H1 (cell line): ENCODE results near the gene SCOC. TPM values are rescaled to one million over a fixed set of nuclear protein-coding genes. Genes with fewer than 3 reads are reported as not detected.

Experiments used
- CTCF ChIA-PET: fragments of 300-600 bp; sonication (Branson Sonifier 250); formaldehyde crosslinking; loops from one replicate; lab custom pipeline; 2021; ENCODE audit not compliant: partially characterized antibody; lab: Charles Lee
- POLR2A ChIA-PET: fragments of 300-600 bp; sonication (Branson Sonifier 250); formaldehyde crosslinking; loops from one replicate; lab custom pipeline; 2021; ENCODE audit warnings: inconsistent platforms; ENCODE audit not compliant: partially characterized antibody; lab: Charles Lee
- DNase-seq, 2 experiments: peaks; one replicate each; pipeline versions ENCODE4 v3.0.0 to v3.0.0-alpha.2; 2010 to 2022; ENCODE audit warnings: low spot score in 2 of 2, low read depth in 1 of 2, mixed read lengths in 1 of 2
- FAIRE-seq: peaks from 2 replicates; lab custom pipeline; 2011; peaks lifted over from hg19 to GRCh38; lab: Jason Lieb, UNC
- H2AFZ ChIP-seq: 2 replicates; pipeline ENCODE4 v1.8.1; 2012; ENCODE audit warnings: low read length, inconsistent platforms
- H2AK5ac ChIP-seq: 2 replicates; pipeline ENCODE4 v1.6.1; 2013; ENCODE audit warnings: low read depth, low read length
- H2BK120ac ChIP-seq: replicated peaks from 2 replicates; pipeline ENCODE3; 2013; ENCODE audit warnings: low read depth, low read length, inconsistent platforms
- H2BK12ac ChIP-seq: 2 replicates; pipeline ENCODE4 v1.6.1; 2013; ENCODE audit warnings: low read depth, low read length
- H2BK15ac ChIP-seq: 2 replicates; pipeline ENCODE4 v1.6.1; 2013; ENCODE audit warnings: low read length
- H2BK20ac ChIP-seq: 2 replicates; pipeline ENCODE4 v1.6.1; 2013; ENCODE audit warnings: low read length
- H2BK5ac ChIP-seq: 2 replicates; pipeline ENCODE4 v1.6.1; 2013; ENCODE audit warnings: low read depth, low read length
- H3K14ac ChIP-seq: 2 replicates; pipeline ENCODE4 v1.6.1; 2013; ENCODE audit warnings: inconsistent platforms; ENCODE audit not compliant: insufficient read length
- H3K18ac ChIP-seq: 2 replicates; pipeline ENCODE4 v1.6.1; 2013; ENCODE audit warnings: low read length; ENCODE audit errors: extremely low read depth
- H3K23ac ChIP-seq: 2 replicates; pipeline ENCODE4 v1.6.1; 2013; ENCODE audit warnings: inconsistent platforms; ENCODE audit not compliant: insufficient read length
- H3K23me2 ChIP-seq: 2 replicates; pipeline ENCODE4 v1.6.1; 2013; ENCODE audit warnings: low read depth, low read length
- H3K27ac ChIP-seq: 2 replicates; pipeline ENCODE4 v1.6.1; 2011; ENCODE audit warnings: low read depth, low read length, inconsistent platforms
- H3K27me3 ChIP-seq, 4 experiments: replicated peaks in 1 of 4; 1 replicate in 1 of 4; 2 replicates in 3 of 4; pipeline versions ENCODE4 v1.6.1 to v1.8.1; 2011 to 2013; ENCODE audit warnings: low read length in 3 of 4, mild to moderate bottlenecking in 3 of 4, inconsistent platforms in 2 of 4, mixed read lengths in 2 of 4, moderate library complexity in 1 of 4; ENCODE audit not compliant: control insufficient read depth in 3 of 4, insufficient read depth in 3 of 4; ENCODE audit errors: extremely low read depth in 1 of 4
- H3K36me3 ChIP-seq, 4 experiments: 2 replicates each; pipeline versions ENCODE4 v1.6.1 to v1.8.1; 2011 to 2013; ENCODE audit warnings: mild to moderate bottlenecking in 4 of 4, low read length in 3 of 4, moderate library complexity in 2 of 4, control low read depth in 1 of 4, inconsistent platforms in 1 of 4; ENCODE audit not compliant: insufficient read depth in 4 of 4, control insufficient read depth in 2 of 4
- H3K4ac ChIP-seq: replicated peaks from 2 replicates; pipeline ENCODE3; 2013; ENCODE audit warnings: low read length, low read depth, mixed read lengths, inconsistent platforms; ENCODE audit not compliant: insufficient read length
- H3K4me1 ChIP-seq, 4 experiments: replicated peaks in 1 of 4; 1 replicate in 1 of 4; 2 replicates in 3 of 4; pipeline versions ENCODE4 v1.6.1 to v1.8.1; 2011 to 2013; ENCODE audit warnings: low read length in 3 of 4, inconsistent platforms in 2 of 4, mixed read lengths in 1 of 4; ENCODE audit not compliant: insufficient read depth in 4 of 4, control insufficient read depth in 3 of 4
- H3K4me2 ChIP-seq, 2 experiments: 2 replicates each; pipeline versions ENCODE4 v1.6.1 to v1.8.1; 2011 to 2013; ENCODE audit warnings: low read depth in 2 of 2, low read length in 2 of 2, control low read depth in 1 of 2, inconsistent platforms in 1 of 2, mild to moderate bottlenecking in 1 of 2; ENCODE audit not compliant: insufficient read depth in 1 of 2
- H3K4me3 ChIP-seq, 4 experiments: fragments of 200-600, 300-600 bp in 1 of 4; sonication (generic), shearing (Covaris generic), sonication (Bioruptor Twin) in 1 of 4; 2 replicates each; pipeline versions ENCODE4 v1.5.1 to v1.8.1; 2011 to 2016; ENCODE audit warnings: low read length in 4 of 4, low read depth in 3 of 4, control low read depth in 2 of 4, inconsistent platforms in 2 of 4, mild to moderate bottlenecking in 2 of 4, mixed read lengths in 1 of 4, moderate library complexity in 1 of 4; ENCODE audit not compliant: insufficient read depth in 2 of 4; ENCODE audit errors: extremely low read depth in 1 of 4
- H3K56ac ChIP-seq: replicated peaks from 2 replicates; pipeline ENCODE3; 2013; ENCODE audit warnings: low read depth, mild to moderate bottlenecking, mixed read lengths, low read length, inconsistent platforms; ENCODE audit not compliant: insufficient read length
- H3K79me1 ChIP-seq: 2 replicates; pipeline ENCODE4 v1.6.1; 2013; ENCODE audit warnings: low read depth, low read length, control low read depth
- H3K79me2 ChIP-seq, 2 experiments: 2 replicates each; pipeline versions ENCODE4 v1.6.1 to v1.8.1; 2012 to 2013; ENCODE audit warnings: low read length in 2 of 2, mild to moderate bottlenecking in 2 of 2, inconsistent platforms in 1 of 2; ENCODE audit not compliant: insufficient read depth in 2 of 2, control insufficient read depth in 1 of 2
- H3K9ac ChIP-seq, 4 experiments: replicated peaks in 1 of 4; 1 replicate in 1 of 4; 2 replicates in 3 of 4; pipeline versions ENCODE4 v1.6.1 to v1.8.1; 2011 to 2013; ENCODE audit warnings: low read depth in 3 of 4, low read length in 3 of 4, control low read depth in 2 of 4, mild to moderate bottlenecking in 2 of 4, moderate library complexity in 2 of 4, inconsistent platforms in 1 of 4; ENCODE audit errors: extremely low read depth in 1 of 4
- H3K9me3 ChIP-seq, 2 experiments: 2 replicates each; pipeline versions ENCODE4 v1.6.1 to v1.8.1; 2012 to 2013; ENCODE audit warnings: mild to moderate bottlenecking in 2 of 2, moderate library complexity in 2 of 2, control low read depth in 1 of 2, inconsistent platforms in 1 of 2, low read depth in 1 of 2, low read length in 1 of 2, mixed read lengths in 1 of 2; ENCODE audit not compliant: insufficient read depth in 2 of 2
- H4K20me1 ChIP-seq, 2 experiments: replicated peaks in 1 of 2; 2 replicates each; pipeline versions ENCODE3 to v1.8.1; 2011 to 2013; ENCODE audit warnings: inconsistent platforms in 2 of 2, low read length in 2 of 2, mild to moderate bottlenecking in 1 of 2; ENCODE audit not compliant: insufficient read depth in 2 of 2, control insufficient read depth in 1 of 2
- H4K5ac ChIP-seq: 2 replicates; pipeline ENCODE4 v1.6.1; 2013; ENCODE audit warnings: low read length, low read depth, mixed read lengths, inconsistent platforms; ENCODE audit not compliant: insufficient read length
- H4K8ac ChIP-seq: 2 replicates; pipeline ENCODE4 v1.8.0; 2013; ENCODE audit warnings: mild to moderate bottlenecking, moderate library complexity, low read length, inconsistent platforms; ENCODE audit not compliant: insufficient read depth; ENCODE audit errors: extremely low read depth
- H4K91ac ChIP-seq: replicated peaks from 2 replicates; pipeline ENCODE3; 2013; ENCODE audit warnings: low read length, mixed read lengths, inconsistent platforms; ENCODE audit not compliant: insufficient read length
- JUND ChIP-seq: IDR thresholded peaks from 2 replicates; pipeline ENCODE4 v1.6.1; 2011; ENCODE audit warnings: mild to moderate bottlenecking, improper control_type of control experiment, low read length
- RAD21 ChIP-seq, 2 experiments: IDR thresholded peaks in 1 of 2; conservative IDR thresholded peaks in 1 of 2; 2 replicates each; pipeline ENCODE4 v1.6.1; 2011; ENCODE audit warnings: low read depth in 2 of 2, low read length in 2 of 2, improper control_type of control experiment in 1 of 2, inconsistent platforms in 1 of 2, mild to moderate bottlenecking in 1 of 2, moderate library complexity in 1 of 2
- TCF12 ChIP-seq: IDR thresholded peaks from 2 replicates; pipeline ENCODE4 v1.6.1; 2011; ENCODE audit warnings: low read depth, mild to moderate bottlenecking, low read length
- YY1 ChIP-seq: IDR thresholded peaks from 2 replicates; pipeline ENCODE4 v1.6.1; 2011; ENCODE audit warnings: low read depth, mild to moderate bottlenecking, low read length
- WGBS, 2 experiments: shearing (Covaris generic) in 1 of 2; methylation state at CpG; one replicate each; pipeline versions ENCODE4 v1.1.6 to v1.1.7; 2013 to 2015; ENCODE audit warnings: low lambda C conversion rate in 2 of 2, mixed read lengths in 2 of 2, inconsistent platforms in 1 of 2, low coverage in 1 of 2, missing lambda C conversion rate in 1 of 2; ENCODE audit not compliant: insufficient replicate concordance in 2 of 2, insufficient coverage in 1 of 2, insufficient read length in 1 of 2; ENCODE audit errors: extremely low coverage in 1 of 2, missing lambda C conversion rate in 1 of 2; 5-methylcytosine and 5-hydroxymethylcytosine counted together
- polyA plus RNA-seq, 7 experiments: library from polyadenylated mRNA; depleted of rRNA in 3 of 7; stranded (reverse) in 5 of 7; unstranded in 2 of 7; fragments of >200 nt in 5 of 7; fragments of 200-250 nt in 2 of 7; gene quantifications; 1 replicate in 5 of 7; 2 replicates in 1 of 7; 4 replicates in 1 of 7; pipeline versions ENCODE4 v1.2.1 to v1.2.3, GENCODE V29; 2011 to 2013; ENCODE audit warnings: missing spikeins in 2 of 7, mixed read lengths in 2 of 7
- total RNA-seq: library from RNA; stranded (reverse); fragmentation: NEBNext Ultra II Directional; extraction: Animal tissue kit (Norgen Biotek cat#: 25700); gene quantifications from 2 replicates; pipeline ENCODE4 v1.2.1, GENCODE V29; 2021
- TF ChIP-seq, protein P1 (sequence below): IDR thresholded peaks from 2 replicates; pipeline ENCODE4 v1.6.1; 2012; ENCODE audit warnings: low read length, inconsistent platforms
- TF ChIP-seq, protein P2 (sequence below), 3 experiments: IDR thresholded peaks; 1 replicate in 2 of 3; 2 replicates in 1 of 3; pipeline versions ENCODE4 v1.5.1 to v1.6.1; 2011; ENCODE audit warnings: low read length in 3 of 3, mild to moderate bottlenecking in 3 of 3, inconsistent platforms in 2 of 3, low read depth in 1 of 3, moderate library complexity in 1 of 3; ENCODE audit not compliant: insufficient read depth in 1 of 3; ENCODE audit errors: control extremely low read depth in 1 of 3

SCOC gene
- total and polyA plus RNA-seq, 2 of the 8 experiments (the other 6 are each of a cell fraction or from before 2014, with no cell fraction given) = 12.1 to 33.4 TPM

DNA sequence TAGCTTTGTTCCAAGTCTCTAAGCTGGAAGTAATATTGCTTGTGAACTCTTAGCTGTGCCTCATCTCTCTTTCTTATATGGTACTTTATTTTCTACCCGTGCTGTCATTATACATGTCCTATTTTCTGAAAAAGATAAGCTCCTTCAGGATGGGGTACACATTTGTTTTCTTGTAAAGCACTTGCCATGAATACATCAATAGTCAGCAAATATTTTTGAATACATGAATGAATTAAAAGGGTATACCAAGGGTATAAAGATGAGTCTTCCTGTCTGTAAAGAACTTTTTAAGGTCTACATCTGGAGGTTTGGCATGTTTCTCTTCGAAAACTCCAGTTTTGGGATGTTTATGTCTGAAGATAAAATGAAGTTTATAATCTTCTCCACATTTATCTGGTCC, 26.7 kb downstream of the SCOC start:
- ChIA-PET POLR2A (no interaction called here), CTCF (interaction anchor here (0.6 to 2.2 kb wide), 4 partner anchors 25 to 550 kb away, joined by 3 to 8 read pairs (median 3); no protein-coding TSS in a partner anchor)
- Histone ChIP-seq H3K79me2 (no peaks in the 10 kb centered on the region), H3K56ac (no peak overlapping the region), H3K23me2 (no peaks in the 10 kb centered on the region), H2AFZ (no peak overlapping the region), H2BK120ac (no peak overlapping the region), H2BK20ac (no peak overlapping the region), H3K23ac (no peak overlapping the region), H2AK5ac (no peak overlapping the region), H3K36me3 (no peaks in the 10 kb centered on the region), H4K20me1 (no peaks in the 10 kb centered on the region), H2BK15ac (no peak overlapping the region), H4K8ac (no peak overlapping the region), H2BK12ac (no peak overlapping the region), H3K4me3 (no peak overlapping the region), H4K91ac (no peak overlapping the region), H3K4ac (no peak overlapping the region), H3K4me2 (no peak overlapping the region), H2BK5ac (no peak overlapping the region)
- DNase-seq (no peak), FAIRE-seq (no peak)
- no peak for TF ChIP-seq TCF12
- no peak for TF ChIP-seq RAD21 (IDR thresholded peaks at IDR 0.05 in 1 of 2, conservative IDR thresholded peaks at IDR 0.05 in 1 of 2; ENCODE audit: low read depth in 2 of 2, low read length in 2 of 2)
- TF ChIP-seq, protein P1, sequence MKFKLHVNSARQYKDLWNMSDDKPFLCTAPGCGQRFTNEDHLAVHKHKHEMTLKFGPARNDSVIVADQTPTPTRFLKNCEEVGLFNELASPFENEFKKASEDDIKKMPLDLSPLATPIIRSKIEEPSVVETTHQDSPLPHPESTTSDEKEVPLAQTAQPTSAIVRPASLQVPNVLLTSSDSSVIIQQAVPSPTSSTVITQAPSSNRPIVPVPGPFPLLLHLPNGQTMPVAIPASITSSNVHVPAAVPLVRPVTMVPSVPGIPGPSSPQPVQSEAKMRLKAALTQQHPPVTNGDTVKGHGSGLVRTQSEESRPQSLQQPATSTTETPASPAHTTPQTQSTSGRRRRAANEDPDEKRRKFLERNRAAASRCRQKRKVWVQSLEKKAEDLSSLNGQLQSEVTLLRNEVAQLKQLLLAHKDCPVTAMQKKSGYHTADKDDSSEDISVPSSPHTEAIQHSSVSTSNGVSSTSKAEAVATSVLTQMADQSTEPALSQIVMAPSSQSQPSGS = no peak
- TF ChIP-seq YY1 = no peak
- no peak for TF ChIP-seq JUND
- TF ChIP-seq, protein P2, sequence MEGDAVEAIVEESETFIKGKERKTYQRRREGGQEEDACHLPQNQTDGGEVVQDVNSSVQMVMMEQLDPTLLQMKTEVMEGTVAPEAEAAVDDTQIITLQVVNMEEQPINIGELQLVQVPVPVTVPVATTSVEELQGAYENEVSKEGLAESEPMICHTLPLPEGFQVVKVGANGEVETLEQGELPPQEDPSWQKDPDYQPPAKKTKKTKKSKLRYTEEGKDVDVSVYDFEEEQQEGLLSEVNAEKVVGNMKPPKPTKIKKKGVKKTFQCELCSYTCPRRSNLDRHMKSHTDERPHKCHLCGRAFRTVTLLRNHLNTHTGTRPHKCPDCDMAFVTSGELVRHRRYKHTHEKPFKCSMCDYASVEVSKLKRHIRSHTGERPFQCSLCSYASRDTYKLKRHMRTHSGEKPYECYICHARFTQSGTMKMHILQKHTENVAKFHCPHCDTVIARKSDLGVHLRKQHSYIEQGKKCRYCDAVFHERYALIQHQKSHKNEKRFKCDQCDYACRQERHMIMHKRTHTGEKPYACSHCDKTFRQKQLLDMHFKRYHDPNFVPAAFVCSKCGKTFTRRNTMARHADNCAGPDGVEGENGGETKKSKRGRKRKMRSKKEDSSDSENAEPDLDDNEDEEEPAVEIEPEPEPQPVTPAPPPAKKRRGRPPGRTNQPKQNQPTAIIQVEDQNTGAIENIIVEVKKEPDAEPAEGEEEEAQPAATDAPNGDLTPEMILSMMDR (IDR thresholded peaks at IDR 0.05; ENCODE audit: control extremely low read depth in 1 of 3, insufficient read depth in 1 of 3, low read depth in 1 of 3, low read length in 3 of 3) = no peak
- TF ChIP-seq, all 59 proteins: peak for 0
- Histone ChIP-seq H4K5ac (no peak overlapping the region), H3K14ac (no peak overlapping the region), H3K27ac (no peak overlapping the region), H3K18ac (no peak overlapping the region), H3K9me3 (no peaks in the 10 kb centered on the region), H3K27me3 (no peaks in the 10 kb centered on the region), H3K4me1 (no peaks in the 10 kb centered on the region), H3K9ac (no peak overlapping the region), H3K79me1 (no peaks in the 10 kb centered on the region)
- 89% methylated on average over 2 of the region's 2 CpGs; no CpG with 5 or more reads in 1 of the 2 experiments for WGBS, 2 experiments
